CD4-positive, alpha-beta T cell (primary cell): ENCODE results near the gene ALG11. TPM values are rescaled to one million over a fixed set of nuclear protein-coding genes. Genes with fewer than 3 reads are reported as not detected.

Experiments used
- ATAC-seq: fragments of 200-7000 bp; cut with Tn5 transposase; one replicate; pipeline ENCODE4 v1.10.0; 2022; ENCODE audit warnings: mild to moderate bottlenecking; ENCODE audit not compliant: poor library complexity
- CTCF ChIA-PET: fragments of 350-600 bp; sonication (Branson Sonifier 250); formaldehyde crosslinking; loops from one replicate; lab custom pipeline; 2021; ENCODE audit warnings: antibody characterized with exemption, inconsistent platforms; lab: Charles Lee
- POLR2A ChIA-PET: fragments of 350-600 bp; sonication (Branson Sonifier 250); formaldehyde crosslinking; loops from one replicate; lab custom pipeline; 2021; ENCODE audit warnings: antibody characterized with exemption, inconsistent platforms; lab: Charles Lee
- DNase-seq, 14 experiments: peaks; one replicate each; pipeline ENCODE4 v3.0.0-alpha.2; 2013 to 2020; ENCODE audit warnings: mixed read lengths in 2 of 14
- H3K27ac ChIP-seq, 2 donors: one replicate each; pipeline versions ENCODE4 v1.5.1 to v1.7.0; 2013; ENCODE audit warnings: low read length in 2 of 2, low read depth in 1 of 2, mild to moderate bottlenecking in 1 of 2
- H3K27me3 ChIP-seq, 2 experiments: 1 replicate in 1 of 2; 2 replicates in 1 of 2; pipeline versions ENCODE4 v1.6.1 to v1.7.0; 2013; ENCODE audit warnings: low read length in 2 of 2, control low read depth in 1 of 2, mild to moderate bottlenecking in 1 of 2, moderate library complexity in 1 of 2; ENCODE audit not compliant: insufficient read depth in 2 of 2, control insufficient read depth in 1 of 2
- H3K36me3 ChIP-seq: one replicate; pipeline ENCODE4 v1.6.1; 2013; ENCODE audit warnings: low read length, control low read depth; ENCODE audit not compliant: insufficient read depth
- H3K4me1 ChIP-seq: one replicate; pipeline ENCODE4 v1.6.1; 2013; ENCODE audit warnings: low read length, control low read depth; ENCODE audit not compliant: insufficient read depth
- H3K4me3 ChIP-seq: one replicate; pipeline ENCODE4 v1.5.1; 2013; ENCODE audit warnings: mild to moderate bottlenecking, low read length, moderate library complexity
- H3K9me3 ChIP-seq, 2 experiments: 1 replicate in 1 of 2; 2 replicates in 1 of 2; pipeline versions ENCODE4 v1.6.1 to v1.7.0; 2013; ENCODE audit warnings: low read length in 2 of 2, mild to moderate bottlenecking in 2 of 2, control low read depth in 1 of 2, moderate library complexity in 1 of 2; ENCODE audit not compliant: control insufficient read depth in 1 of 2, insufficient read depth in 1 of 2
- H3K27ac Mint-ChIP-seq: one replicate; pipeline ENCODE4 v1.8.0; 2020; ENCODE audit warnings: mixed read lengths
- H3K27me3 Mint-ChIP-seq: one replicate; pipeline ENCODE4 v1.8.0; 2021; ENCODE audit warnings: mixed read lengths
- H3K36me3 Mint-ChIP-seq: one replicate; pipeline ENCODE4 v1.8.0; 2021; ENCODE audit warnings: low read depth, mixed read lengths
- H3K4me1 Mint-ChIP-seq: one replicate; pipeline ENCODE4 v1.8.0; 2021; ENCODE audit warnings: low read depth, mixed read lengths
- H3K4me3 Mint-ChIP-seq: one replicate; pipeline ENCODE4 v1.8.0; 2020; ENCODE audit warnings: mild to moderate bottlenecking, mixed read lengths
- H3K9me3 Mint-ChIP-seq: one replicate; pipeline ENCODE4 v1.8.0; 2020; ENCODE audit warnings: mixed read lengths
- intact Hi-C, 2 experiments: fragments of 100-400 bp; cut with DNase I in 1 of 2; cut with micrococcal nuclease in 1 of 2; formaldehyde crosslinking; loops; one replicate each; pipeline versions ENCODE4 v1.15.1 to v1.9.0; 2023 to 2025; cut with DNase I, micrococcal nuclease
- polyA plus RNA-seq, 2 donors: library from polyadenylated mRNA; unstranded; fragments of 120-200 nt; gene quantifications; one replicate each; pipeline ENCODE4 v1.2.1, GENCODE V29; 2013
- total RNA-seq, 174 experiments: library from RNA in 2 of 174; stranded (reverse) in 2 of 174; gene quantifications; one replicate each; pipeline ENCODE4 v1.2.3 and lab custom pipeline; 2021 to 2026
- TF ChIP-seq, protein P1 (sequence below): fragments of 200-600 bp; IDR thresholded peaks from one replicate; pipeline ENCODE4 v1.8.0; 2022; ENCODE audit warnings: antibody characterized with exemption, mild to moderate bottlenecking

ALG11 gene, protein sequence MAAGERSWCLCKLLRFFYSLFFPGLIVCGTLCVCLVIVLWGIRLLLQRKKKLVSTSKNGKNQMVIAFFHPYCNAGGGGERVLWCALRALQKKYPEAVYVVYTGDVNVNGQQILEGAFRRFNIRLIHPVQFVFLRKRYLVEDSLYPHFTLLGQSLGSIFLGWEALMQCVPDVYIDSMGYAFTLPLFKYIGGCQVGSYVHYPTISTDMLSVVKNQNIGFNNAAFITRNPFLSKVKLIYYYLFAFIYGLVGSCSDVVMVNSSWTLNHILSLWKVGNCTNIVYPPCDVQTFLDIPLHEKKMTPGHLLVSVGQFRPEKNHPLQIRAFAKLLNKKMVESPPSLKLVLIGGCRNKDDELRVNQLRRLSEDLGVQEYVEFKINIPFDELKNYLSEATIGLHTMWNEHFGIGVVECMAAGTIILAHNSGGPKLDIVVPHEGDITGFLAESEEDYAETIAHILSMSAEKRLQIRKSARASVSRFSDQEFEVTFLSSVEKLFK
- total RNA-seq (10 to 100 TPM; 25.8 to 29.8 TPM), total RNA-seq (lab: John Stamatoyannopoulos, UW) (11.5 to 47.2 (median 27.4) reads per million in 172 experiments)
- polyA plus RNA-seq (2013, experiment 1 of 2), result 14.7 TPM
- 15.7 TPM for polyA plus RNA-seq (2013, experiment 2 of 2)

DNA sequence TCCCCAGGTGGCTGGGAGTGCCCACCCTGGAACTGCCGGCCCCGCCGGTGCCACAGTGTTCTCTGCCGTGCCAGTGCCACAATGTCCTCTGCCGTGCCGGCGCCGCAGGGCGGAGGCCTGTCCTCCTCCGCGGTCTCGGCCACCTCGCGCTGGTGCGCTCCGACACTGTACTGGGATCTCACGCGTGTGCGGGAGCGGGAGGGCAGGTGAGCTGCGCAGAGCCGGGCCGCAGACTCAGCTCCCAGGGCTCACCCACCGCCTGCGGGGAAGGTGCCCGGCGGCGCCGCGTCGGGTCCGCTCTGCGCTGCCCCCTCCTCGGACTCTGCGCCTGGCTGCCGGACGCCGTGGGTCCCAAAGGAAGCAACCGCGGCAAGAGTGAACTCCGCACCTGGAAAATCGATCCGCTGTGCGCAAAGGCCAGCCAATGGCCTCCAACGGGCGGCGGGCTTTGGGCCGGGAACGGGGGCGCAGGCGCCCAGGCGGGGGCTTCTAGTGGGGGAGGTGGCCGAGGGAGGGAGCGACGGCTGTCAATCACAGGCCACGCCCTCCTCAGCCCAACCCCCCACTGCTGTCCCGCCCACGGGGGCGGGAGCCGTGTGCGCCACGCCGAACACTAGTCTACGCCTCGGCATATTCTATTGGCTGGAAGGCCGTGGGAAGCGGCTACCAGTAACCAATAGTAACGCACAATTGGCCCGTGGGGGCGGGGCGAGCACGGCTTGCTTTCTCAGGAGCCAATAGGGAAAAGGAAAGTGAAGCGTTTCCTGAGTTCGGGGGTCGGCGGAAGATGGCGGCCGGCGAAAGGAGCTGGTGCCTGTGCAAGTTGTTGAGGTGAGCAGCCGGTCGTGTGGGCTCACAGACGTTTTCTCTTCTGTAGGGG, at the start of gene ALG11:
Gene ALG11 (plus strand): TSS at position 767 of the 880 bp plus-strand sequence. CDS start 21 bp downstream, at position 788.
- CTCF ChIA-PET, result no interaction called here
- ATAC-seq (peak; percentile 98), DNase-seq (peak; percentile 99 to 100 (median 99))
- POLR2A ChIA-PET, result interaction anchor here (0.7 to 2.1 kb wide), 13 partner anchors 20 to 640 kb away, joined by 3 to 19 read pairs (median 5); partner anchors contain the start of genes INTS6, NEK3 and SUGT1
- H3K4me1 Mint-ChIP-seq, result peaks cover 24% of the 10 kb centered on the region
- peak within 1 kb of the TSS; percentile 92 for H3K4me3 Mint-ChIP-seq
- H3K27me3 Mint-ChIP-seq, result peaks cover 12% of the 10 kb centered on the region
- no peaks in the 10 kb centered on the region for H3K9me3 Mint-ChIP-seq
- Histone ChIP-seq H3K4me1 (peaks cover 9% of the 10 kb centered on the region), H3K27ac (peak within 1 kb of the TSS in 1 of 2 donors; percentile 56), H3K27me3 (peaks cover 2 to 24% of the 10 kb centered on the region in 2 experiments), H3K9me3 (no peaks in the 10 kb centered on the region), H3K4me3 (peak within 1 kb of the TSS; percentile 93), H3K36me3 (peaks cover 5% of the 10 kb centered on the region)
- TF ChIP-seq, protein P1, sequence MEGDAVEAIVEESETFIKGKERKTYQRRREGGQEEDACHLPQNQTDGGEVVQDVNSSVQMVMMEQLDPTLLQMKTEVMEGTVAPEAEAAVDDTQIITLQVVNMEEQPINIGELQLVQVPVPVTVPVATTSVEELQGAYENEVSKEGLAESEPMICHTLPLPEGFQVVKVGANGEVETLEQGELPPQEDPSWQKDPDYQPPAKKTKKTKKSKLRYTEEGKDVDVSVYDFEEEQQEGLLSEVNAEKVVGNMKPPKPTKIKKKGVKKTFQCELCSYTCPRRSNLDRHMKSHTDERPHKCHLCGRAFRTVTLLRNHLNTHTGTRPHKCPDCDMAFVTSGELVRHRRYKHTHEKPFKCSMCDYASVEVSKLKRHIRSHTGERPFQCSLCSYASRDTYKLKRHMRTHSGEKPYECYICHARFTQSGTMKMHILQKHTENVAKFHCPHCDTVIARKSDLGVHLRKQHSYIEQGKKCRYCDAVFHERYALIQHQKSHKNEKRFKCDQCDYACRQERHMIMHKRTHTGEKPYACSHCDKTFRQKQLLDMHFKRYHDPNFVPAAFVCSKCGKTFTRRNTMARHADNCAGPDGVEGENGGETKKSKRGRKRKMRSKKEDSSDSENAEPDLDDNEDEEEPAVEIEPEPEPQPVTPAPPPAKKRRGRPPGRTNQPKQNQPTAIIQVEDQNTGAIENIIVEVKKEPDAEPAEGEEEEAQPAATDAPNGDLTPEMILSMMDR, result no peak
- intact Hi-C loops, result loop anchor here (2.0 to 10.0 kb wide), 10 partner anchors 60 to 603 kb away; partner anchors contain the start of genes WDFY2 (in 2 of the 2), CKAP2 (in 1 of the 2), DHRS12 (in 1 of the 2) and INTS6 (in 1 of the 2)
- peaks cover 22% of the 10 kb centered on the region for H3K36me3 Mint-ChIP-seq
- peak within 1 kb of the TSS; percentile 84 for H3K27ac Mint-ChIP-seq

DNA sequence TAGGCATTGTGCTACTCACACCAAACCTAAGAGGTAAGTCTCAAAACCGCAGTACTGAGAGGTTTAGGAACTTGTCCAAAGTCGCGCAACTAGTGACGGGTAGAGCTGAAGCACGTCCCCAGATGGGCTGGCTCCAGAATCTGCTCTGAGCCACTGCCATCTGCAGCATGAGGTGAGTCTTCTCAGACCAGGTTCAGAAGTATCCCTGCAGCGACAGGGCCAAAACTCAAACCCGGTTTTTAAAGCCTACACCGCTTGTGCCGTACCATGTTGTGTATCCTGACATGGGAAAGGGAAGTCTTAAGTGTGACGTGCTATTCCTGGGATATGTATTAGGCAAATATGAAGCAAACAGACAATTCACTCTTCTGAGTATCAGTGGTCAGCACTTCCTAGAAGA, 46.0 kb upstream of the ALG11 start:
- TF ChIP-seq, protein P1, result no peak
- CTCF ChIA-PET, result no interaction called here
- H3K4me1 ChIP-seq, result peaks cover 31% of the 10 kb centered on the region
- peak overlapping the region; percentile 1 for H3K27ac Mint-ChIP-seq
- H3K4me1 Mint-ChIP-seq, result peaks cover 50% of the 10 kb centered on the region
- ATAC-seq (no peak), DNase-seq (no peak)
- no peak overlapping the region for H3K27ac ChIP-seq
- H3K9me3 Mint-ChIP-seq, result no peaks in the 10 kb centered on the region
- intact Hi-C loops, result no loop called here
- no peaks in the 10 kb centered on the region for H3K9me3 ChIP-seq
- H3K27me3 Mint-ChIP-seq, result no peaks in the 10 kb centered on the region
- H3K36me3 Mint-ChIP-seq, result no peaks in the 10 kb centered on the region
- no peak overlapping the region for H3K4me3 ChIP-seq
- peak overlapping the region; percentile 31 for H3K4me3 Mint-ChIP-seq
- no peaks in the 10 kb centered on the region for H3K27me3 ChIP-seq
- H3K36me3 ChIP-seq, result no peaks in the 10 kb centered on the region
- POLR2A ChIA-PET, result no interaction called here
